Activated CD4-positive, alpha-beta T cell treated with anti-CD3 and anti-CD28 coated beads, Interleukin-2, Interleukin-4, amounts not matched to agents 100 ng/mL and 50 ng/mL, durations not matched to agents 16 hours and 8 hours (primary cell): ENCODE data around the gene ST7.

Source experiments
- DNase-seq: peaks from one replicate; pipeline ENCODE4 v3.0.0-alpha.2; 2020; ENCODE audit warnings: low spot score

Gene ST7

DNA sequence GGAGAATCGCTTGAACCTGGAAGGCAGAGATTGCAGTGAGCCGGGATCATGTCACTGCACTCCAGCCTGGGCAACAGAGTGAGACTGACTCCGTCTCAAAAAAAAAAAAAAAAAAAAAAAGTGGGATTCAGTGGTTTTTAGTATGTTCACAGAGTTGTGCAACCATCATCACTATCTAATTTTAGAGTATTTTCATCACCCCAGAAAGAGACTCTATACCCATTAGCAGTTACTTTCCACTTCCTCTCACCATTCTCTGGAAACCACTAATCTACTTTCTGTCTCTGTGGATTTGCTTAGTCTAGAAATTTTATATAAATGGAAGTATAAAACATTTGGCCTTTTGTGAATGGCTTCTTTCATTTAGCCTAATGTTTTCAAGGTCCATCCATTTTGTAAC is 113.4 kb downstream of the ST7 start:
- DNase-seq, result no peak

DNA sequence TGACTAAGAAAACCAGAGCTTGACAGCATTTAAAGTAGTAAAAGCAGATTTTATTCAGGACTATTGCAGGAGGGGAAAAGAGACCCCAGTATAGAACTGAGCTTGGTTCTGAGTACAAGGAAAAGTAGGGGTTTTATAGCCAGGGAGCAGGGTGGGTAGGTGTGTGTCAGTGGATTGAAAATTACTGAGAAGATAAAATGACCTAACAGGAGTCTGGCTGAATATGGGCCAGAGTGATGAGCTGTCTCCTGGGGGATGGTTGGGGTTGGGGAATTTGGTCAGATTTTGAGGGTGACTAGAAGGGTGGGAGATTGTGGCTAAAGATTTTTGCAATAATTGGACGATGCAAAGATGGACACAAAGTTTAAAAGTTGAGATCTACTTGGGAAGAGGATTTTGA is 114.0 kb downstream of the ST7 start:
- no peak for DNase-seq

DNA sequence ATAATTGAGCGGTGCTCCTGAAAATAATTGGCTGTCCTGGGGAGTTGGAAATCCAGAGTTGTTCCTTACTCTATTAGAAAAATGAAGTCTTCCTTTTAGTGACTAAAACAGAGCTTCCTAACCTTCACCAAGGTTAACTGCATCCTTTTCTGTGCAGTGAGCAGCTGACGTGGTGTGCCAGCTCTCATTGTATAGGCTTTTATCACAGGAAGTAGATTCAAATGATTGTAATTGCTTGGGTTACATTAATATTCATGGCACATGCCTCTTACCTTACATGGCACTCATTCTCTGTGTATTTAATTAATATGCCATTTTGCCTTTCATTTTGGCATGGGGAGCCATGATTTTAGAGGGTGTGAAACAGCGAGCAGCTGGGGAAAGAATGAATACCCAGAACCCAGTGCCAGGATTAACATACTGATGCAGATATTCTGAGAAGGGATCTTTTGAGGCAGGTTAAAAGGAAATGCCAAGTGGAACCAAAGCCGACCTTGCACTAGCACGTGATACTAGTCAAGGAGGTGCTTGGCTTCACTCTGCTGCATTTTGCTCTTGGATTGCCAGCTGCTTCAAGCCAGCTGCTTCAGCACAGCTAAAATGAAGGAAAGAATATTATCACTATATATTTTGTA is 115.3 kb downstream of the ST7 start:
- no peak for DNase-seq

DNA sequence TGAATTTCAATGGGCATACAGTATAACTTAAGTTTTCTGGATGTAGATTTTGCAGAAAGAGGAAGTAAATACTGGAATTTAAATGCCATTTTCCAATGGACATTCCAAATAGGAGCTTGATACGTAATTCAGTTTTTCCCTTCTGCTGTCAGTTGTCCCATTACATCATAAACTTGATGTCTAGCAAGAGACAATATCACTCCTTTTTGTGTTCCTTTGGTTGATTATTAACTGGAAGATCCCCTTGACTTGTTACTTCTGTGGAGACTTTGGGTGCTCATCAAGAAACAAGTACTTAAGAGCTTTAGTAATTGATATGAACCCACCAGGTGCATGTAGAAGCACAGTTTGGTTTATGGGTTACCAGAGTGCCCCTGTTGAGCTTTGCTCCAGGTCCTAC is 116.1 kb downstream of the ST7 start:
- DNase-seq, result no peak

DNA sequence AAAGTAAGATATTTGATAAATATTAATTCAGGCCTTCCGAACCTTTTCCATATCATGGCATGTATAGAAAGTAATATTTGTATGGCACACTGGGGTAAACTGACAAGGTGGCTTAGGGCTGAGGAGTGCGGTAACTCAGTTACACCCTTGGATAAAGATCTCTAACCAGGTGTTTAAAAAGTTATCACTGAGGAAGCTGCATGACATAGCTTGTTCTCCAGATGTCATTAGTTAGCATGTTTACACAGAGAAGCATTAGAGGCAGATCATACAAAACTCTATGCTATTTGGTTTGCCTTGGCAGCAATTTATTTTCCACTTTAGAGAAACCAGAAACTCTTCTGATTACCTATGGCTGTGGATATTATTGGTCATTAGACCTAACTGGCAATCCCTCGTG is 118.2 kb downstream of the ST7 start:
- no peak for DNase-seq

DNA sequence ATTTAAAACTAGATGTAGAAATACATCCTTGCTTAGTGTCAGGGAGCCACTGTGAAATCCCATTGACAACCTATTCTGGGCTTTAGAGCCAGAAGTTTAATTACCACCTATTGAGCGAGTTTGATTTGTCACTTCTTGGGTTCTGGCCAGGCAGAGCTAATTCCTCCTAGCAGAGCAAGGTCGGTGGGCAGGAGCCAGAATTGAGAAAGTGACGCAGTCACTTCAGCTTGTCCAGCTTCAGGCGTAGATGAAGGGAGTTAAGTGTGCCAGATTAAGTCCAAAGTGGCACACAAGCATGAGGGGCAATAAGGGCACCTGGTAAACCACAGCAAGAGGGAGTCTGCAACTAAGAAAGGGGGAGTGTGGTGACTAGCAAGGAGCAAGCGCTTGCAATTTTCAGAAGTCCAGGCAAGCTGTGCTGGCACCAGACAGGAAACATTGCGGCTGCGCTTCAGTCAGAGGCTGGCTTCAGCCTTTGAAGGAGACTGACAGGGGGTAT is 119.4 kb downstream of the ST7 start:
- DNase-seq, result no peak

DNA sequence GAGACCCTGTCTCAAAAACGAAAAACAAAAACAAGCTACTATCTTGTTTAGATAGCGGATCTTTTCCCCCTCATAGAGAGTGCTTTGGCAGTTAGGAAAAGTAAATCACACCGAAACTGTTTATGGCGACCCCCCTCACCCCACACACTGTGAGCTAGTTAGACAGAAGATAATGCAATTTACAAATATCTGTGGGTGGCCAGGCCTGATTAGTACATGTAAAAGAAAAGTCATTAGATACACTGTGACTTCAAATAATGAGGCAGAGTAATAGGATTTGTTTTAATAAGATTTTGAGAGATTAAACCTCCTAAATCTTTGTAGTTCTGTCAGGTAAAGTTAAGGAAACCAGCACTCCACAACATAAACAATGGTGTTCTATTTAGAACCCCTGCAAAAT is 121.1 kb downstream of the ST7 start:
- no peak for DNase-seq

DNA sequence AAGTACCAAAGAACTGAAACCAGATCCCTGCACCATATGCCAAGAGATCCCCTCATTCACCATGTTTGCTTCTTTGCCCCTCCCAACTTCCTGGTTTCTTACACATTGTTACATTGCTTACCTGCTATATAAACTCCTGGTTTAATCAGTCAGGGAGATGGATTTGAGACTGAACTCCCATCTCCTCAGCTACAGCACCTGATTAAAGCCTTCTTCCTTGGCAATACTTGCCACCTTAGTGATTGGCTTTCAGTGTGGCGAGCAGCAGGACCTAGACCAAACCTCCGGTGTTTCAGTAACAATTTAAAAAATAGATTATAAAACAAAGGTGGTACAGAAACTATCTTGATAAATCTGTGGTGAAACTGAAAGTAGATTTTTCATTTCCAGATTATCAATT is 122.6 kb downstream of the ST7 start:
- DNase-seq, result no peak

DNA sequence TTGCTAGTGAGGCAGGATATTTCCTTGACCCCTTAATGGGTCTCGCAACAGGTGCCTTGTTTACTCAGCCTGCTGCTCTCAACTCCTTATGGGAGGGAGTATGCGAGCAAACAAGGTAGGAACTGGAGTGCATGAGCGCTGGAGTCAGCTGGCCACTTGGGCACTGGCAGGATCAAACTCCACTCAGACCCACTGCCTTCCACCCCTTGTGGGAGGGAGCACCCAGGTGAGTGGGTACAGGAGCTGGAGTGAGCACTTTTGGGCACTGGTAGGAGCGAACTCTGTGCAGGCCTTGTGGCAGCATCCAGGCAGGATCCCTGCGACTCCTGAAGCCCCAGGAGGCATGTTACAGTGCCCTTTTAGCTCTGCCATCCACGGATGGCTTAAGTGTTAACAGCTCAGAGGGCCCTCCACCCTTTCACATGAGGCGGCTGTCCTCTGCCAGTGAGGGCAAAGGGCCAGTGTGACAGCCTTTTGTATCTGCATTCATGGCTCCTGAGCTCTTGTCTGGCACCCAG is 123.2 kb downstream of the ST7 start:
- no peak for DNase-seq

DNA sequence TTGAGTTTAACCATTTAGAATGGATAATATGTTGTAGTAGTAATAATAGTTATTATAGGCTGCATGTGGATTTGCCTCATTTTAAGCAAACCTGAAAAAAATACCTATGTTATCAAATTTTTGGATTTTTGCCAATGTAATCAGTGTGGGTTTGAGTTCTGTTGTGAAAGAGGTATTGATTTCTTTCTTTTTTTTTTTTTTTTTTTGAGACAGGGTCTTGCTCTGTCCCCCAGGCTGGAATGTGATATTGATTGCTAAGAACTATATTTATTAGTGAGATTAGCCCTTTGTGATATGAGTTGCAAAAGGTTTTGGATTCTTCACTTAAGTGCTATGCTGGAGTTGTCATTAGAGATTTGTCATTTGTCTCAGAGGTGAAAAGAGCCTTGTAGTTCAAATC is 124.4 kb downstream of the ST7 start:
- DNase-seq, result no peak

DNA sequence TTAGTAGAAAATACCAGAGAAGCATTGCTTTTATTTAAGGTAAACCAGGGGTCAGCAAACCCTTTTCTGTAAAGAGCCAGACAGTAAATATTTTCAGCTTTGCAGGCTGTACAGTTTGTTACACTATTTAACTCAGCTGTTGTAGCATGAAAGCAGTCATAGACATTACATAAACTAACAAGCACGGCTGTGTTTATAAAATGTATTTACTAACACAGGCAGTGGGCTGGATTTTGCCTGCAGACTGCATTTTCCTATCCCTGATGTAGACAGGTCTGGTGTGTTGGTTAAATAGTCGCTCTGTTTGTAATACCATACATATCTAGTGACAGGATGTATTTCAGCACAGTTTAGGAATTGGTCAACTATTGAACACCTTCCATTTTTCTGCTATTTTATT is 129.3 kb downstream of the ST7 start:
- no peak for DNase-seq

DNA sequence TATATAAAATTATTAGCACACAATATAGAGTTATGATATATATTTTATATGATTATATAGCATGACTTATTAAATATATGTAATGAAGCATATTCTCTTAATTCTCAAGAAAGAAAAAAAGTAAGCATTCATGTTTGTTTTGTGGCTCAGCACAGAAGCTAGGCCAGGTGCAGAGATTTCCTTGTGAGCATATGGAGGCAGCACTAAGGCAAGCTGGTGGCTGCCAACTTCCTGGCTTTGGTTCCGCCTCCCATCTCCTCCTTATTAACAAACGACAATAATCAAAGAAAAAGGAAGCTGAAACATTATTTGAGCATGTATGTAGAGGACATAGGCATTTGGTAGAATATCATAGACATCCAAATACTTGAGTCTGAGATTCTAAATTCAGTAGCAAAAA is 130.3 kb downstream of the ST7 start:
- no peak for DNase-seq

DNA sequence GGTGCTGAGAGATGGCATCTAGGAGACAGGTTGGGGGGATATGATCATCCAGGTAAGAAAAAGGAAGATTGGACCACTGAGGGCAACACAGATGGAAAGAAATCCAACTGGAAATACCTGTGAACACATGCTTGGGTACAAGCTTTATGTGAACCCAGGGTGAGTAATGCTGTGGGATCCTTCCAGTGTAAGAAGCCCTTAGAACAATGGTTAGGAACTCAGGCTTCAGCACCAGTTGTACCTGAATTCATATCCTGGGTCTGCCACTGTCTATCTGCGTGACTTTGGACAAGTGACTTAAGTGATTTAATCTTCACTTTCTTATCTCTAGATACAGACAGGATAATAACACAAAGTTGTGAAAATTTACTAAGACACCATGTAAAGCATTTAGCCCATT is 131.0 kb downstream of the ST7 start:
- DNase-seq, result no peak

DNA sequence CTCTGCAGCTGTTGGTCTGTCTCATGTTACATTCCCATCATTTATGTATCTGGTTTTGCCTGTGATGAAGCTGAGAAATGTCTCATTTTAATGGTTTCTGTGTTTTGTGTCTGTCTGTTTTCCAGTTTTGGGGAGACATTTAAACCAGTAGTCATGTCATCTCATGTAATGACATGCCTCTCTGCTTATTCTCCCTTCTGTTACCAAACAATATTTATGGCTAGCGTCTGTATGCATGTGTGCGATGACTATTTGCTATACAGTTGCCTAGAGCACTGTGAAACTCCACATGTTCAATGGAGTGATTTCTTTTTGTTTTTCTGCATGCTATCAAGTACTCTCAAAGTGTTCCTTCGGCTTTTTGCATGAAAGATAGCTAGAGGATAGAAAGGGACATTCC is 132.0 kb downstream of the ST7 start:
- DNase-seq, result no peak

DNA sequence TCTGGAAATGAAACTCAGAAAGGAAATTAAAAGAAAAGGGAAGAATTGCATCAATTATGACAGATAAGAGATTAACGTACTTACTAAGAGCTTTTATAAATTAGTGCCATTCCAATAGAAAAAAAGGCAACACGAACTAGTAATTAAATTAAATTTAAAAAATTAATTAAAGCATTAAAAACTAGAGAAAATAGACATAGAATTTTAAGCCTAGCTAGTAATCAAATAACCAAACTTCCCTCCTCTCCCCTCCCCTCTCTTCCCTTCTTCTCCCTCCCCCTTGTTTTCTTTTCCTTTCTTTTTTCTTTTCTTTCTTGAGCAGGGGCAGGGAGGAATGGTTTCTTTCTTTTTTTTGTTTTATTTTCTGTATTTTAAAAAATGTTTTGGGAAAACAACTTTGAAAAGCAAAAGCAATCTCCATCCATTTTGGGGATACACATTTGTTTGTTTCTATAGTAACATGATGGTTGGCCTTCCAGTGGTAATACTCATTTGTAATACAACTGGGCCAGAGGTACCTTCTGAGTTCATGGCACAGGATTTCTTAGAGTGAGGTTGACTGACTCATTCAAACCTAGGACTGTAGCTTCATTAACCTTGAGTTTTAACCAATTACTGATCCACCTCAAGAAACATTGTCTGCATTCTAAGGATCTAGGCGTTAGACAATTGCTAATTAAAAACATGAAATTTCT is 132.6 kb downstream of the ST7 start:
- DNase-seq, result no peak

DNA sequence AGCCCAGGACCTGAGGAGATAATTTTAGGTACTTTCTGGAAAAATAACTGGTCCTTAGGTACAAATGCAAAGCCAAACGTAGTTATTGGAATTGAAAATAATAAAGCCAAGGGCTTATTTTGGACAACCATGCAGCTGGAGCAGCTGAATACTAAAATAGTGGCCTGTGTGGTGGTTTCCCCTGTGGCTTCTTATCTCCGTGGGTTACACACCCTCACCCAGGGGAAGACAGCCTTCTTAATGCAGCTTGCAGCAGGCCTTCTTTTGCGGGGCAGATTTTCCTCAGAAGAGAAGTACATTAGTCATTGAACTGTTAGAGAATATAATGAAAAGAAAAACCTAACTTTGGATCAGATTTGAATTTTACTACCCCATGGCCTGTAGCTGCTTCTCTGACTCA is 133.5 kb downstream of the ST7 start:
- peak; percentile 21 for DNase-seq

DNA sequence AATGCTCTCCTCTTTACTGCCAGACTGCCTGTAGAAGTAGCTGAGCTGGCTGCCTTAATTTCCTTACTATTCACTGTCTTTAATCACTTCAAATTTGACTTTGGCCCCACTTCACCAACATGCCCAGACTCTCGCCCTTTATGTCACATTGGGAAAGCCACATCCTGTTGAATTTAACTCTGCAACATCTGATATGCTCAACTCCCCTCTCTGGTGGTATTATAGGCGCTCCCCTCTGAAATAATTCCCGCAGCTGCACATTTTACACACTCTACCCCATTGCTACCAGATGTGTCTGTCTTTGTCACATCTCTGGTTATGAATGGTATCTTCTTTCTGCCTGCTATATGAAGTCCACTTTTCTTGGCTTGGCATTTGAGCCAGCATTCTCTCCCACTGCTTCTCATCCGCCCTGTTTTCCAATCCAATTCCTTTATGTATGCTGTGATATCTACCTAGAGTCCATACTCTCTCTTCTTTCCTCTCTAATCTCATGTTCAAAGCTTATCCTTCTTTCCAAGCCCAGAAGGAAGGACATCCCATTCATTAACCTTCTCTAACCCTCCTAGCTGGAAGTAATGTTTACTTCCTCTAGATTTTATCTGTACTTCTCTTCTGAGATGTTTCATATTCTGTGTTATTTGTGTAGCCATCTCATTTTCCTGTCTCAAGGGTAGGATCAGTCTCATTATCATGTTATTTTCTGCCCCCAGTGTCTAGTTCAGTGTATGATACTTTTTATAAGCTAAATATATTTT is 134.5 kb downstream of the ST7 start:
- no peak for DNase-seq

DNA sequence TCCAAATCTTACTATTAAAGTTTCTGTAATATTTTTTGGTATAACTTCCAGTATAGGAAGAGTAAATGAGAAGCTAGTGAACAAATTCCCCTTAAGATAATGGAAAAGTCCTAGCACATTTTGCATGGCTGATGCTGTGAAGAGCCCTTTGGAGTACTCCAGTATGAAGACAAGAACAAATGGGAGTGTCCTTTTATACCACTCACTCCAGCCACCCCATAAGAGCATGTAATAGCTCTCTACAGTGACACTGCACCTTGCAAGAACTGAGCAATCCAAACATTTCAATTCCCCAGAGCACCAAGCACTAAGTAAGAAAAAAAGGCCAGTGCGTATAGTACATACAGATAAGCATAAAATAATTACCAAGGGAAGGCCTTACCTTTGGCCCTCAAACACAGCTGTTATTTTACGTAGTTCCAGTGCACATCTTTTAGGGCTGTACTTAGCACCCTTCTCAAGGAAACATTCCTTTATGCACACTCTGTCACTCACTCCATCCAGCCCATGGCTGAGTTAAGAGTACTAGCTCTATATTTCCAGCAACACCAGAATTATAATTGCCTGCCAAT is 135.4 kb downstream of the ST7 start:
- no peak for DNase-seq

DNA sequence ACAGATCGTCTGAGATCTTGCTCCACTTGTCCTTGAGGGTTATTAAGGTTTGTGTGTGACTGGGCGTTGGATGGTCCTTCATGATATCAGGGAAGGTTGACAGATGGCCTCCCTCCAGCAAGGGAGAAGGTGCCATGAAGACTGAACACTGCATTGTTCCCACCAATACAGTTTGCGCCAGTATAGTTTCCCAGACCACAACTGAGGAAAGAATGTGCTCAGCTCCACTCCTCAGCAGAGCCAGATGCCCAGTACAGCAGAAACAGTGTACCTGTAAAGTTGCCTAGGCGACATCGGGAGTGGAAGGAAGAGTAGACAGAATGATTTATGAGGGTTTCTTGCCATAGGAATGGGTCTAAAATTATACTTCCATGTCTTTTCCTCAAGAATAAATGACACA is 137.5 kb downstream of the ST7 start:
- DNase-seq, result no peak

DNA sequence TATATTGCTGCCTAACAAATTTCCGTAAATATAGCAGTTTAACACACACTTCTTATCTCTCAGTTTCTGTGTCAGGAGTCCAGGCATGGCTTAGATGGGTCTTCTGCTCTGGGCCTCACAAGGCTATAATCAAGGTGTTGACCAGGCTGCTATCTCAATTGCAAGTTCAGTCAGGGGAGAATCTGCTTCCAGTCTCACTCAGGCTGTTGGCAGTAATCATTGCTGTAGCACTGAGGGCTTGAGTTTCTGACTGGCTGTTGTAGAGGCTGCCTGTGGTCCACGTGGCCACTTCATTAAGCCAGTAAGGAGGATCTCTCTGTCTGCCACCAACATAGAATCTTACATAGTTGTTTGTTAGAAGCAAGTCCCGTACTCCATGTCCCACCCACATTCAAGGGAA is 138.4 kb downstream of the ST7 start:
- DNase-seq, result no peak

DNA sequence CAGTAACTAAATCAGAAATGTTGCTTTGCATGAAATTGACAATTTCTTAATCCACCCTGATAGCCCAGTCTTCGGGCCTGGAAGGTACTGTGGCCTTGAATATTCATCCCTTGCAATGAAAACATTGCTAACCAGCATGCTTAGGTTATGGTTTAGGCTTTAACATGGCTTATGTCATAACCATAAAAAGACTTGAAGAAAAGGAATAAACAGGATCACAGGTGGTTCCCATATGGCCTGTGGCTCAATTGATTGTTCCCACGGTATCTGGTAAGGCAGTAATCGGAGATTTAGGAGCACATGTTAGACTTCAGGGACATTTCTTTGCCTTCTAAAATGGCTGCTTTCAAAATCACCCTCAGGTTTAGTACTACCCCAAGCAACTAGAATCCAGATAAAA is 139.5 kb downstream of the ST7 start:
- no peak for DNase-seq

DNA sequence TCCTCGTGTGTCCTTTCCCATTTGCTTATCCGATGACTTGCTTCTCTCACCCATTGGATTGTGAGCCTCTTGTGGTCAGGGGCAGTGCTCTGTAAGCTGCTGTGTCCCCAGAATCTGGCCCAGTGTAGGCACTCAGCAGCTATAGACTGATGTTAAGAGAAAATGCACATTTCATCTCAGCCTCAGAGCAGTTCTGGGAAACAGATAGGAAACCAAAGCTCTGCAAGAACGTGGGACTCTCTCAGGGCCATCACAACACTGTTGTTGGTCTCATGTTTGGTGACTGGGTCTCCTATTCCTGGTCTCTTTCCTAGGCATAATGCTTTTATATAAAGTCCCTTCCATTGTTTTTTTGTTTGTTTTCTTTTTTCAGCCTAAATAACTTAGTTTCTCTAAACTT is 141.2 kb downstream of the ST7 start:
- DNase-seq, result no peak

DNA sequence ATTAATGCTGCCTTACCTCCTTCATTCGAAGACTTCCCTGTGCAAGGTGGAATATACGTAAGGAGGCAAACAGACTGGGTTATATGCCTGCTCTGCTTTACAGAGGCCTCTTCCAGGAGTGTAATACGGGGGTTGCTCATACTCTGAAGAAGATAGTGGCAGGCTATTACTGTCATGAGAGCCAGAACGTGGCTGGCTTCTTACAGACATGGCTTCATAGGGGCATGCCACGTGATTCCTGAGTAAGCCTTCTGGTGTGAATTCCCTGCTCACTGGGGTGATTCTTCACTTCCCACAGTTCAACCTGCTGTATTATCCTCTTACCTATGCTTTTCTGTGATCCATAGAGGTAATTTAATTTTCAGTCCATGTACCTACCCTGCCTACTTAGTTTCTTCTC is 141.8 kb downstream of the ST7 start:
- DNase-seq, result no peak
